ENCODE results near the gene GGCX.

GRCh38 chr2:85588645-85589044 lies 27.4 kb upstream of the GGCX start:
- no peak for TF ChIP-seq CTCF (IDR thresholded peaks at IDR 0.05; ENCODE audit: low read length)
- TF ChIP-seq EZH2 (optimal IDR thresholded peaks at IDR 0.05; ENCODE audit: low read depth, low read length): no peak
